Measurements from ENCODE around the gene RELL1.

RELL1 gene

DNA sequence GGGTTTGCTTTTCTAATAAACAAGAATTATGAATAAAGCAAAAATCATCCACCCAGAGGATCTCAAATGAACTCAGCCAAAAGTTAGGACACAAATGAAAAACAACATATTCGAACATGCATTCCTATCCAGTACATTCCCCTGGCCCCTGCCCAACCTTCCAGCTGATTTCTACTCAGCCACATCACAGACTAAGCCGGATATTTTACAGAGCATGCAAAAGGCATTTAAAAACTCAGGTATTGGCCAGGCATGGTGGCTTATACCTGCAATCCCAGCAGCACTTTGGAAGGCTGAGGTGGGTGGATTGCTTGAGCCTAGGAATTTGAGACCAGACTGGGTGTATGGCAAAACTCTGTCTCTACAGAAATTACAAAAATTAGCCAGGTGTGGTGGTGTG is 54.6 kb downstream of the RELL1 start:
- no peak for DNase-seq

DNA sequence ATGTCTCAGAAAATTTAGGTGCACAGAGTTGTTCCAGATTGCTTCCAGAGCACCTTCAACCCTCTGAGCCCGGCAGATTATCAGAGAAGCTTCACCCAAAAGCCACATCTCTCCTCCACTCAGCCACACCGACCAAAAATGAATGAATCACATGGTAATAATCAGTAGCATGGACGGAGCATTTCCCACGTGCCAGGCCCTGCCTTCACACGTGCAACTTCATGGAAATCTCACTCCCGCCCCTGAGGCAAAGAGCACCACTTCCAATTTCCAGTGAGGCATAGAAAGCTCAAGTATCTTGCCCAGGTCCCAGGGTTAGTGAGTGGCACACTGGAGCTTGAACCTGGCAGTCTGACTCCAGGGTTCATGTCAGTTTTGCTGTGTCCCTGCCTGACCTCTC is 56.5 kb downstream of the RELL1 start:
- no peak for DNase-seq

DNA sequence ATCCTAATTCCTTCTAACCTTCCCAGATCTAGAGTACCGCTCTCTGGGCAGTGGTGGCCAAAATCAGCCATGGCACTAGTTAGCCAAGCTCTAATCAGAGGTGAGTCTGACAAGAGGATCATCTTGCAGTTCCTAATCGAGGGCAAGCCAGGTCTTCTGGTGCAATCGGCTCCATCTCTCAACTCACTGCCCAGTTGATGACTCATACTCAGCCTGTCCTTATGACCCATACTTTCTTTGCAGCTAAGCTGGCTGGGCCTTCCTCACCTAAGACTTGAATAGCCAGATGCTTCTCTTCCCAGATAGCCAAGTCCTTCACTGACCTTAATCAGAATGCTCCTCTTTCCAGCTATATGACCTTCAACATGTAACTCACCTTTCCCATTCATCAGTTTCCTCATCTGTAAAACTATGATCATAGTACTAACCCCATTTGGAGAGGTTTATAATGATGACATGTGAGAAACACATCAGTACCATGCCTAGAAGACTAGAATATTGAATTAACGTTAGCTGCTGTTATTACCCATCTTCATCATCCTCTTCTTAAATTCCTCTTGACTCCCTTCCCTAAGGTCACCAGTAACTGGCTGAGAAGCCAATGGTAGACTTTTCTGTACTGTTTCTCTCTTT is 57.1 kb downstream of the RELL1 start:
- DNase-seq, result no peak

DNA sequence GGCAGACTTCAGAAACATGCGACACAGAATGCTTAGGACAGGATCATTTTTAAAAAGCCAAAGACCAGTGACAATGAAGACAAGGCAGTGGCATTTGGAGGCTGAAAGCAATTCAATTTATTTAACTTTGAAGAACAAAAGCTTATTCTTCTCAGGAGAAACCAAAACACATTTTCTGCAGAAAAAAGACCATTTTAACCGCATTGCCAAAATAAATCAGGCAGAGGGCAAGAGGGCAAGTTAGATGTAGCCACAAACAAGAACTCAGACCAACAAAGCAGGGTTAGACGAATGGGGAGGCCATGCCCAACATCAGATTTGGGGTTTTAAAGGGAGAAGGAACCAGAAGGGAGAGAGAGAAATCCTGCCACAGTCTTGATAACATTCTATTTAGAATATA is 58.9 kb downstream of the RELL1 start:
- no peak for DNase-seq

DNA sequence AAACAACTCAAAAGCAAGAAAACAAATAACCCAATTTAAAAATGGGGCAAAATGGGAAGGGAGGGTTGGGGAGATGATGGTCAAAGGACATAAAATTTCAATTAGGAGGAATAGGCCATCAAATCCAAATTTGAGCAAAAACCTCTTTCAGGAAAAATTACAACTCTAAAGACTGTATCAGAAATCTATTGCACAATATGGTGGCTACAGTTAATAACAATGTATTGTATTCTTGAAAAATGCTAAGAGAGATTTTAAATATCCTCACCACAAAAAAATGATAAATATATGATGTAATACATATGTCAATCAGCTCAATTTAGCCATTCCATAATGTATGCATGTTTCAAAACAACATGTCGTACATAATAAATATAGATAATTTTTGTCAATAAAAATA is 60.7 kb downstream of the RELL1 start:
- no peak for DNase-seq

DNA sequence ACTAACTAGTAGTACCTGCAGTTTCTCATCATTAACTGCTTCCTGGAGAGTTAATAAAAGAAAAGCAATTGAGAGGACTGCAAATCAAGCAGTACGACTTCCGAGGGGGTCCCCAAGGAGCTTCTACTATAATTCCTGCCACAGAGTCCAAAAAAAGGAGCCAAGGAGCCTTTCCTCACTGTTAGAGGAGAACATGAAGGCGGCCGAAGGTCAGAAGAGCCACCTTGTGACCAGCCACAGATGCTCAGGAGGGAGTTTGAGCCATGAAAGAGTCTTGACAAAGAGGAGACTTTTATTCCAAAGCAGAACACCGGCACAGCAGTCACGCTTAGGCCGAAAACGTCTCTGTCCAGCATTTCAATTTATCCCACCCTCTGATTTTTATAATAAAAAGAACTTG is 62.2 kb downstream of the RELL1 start:
- DNase-seq, result no peak

DNA sequence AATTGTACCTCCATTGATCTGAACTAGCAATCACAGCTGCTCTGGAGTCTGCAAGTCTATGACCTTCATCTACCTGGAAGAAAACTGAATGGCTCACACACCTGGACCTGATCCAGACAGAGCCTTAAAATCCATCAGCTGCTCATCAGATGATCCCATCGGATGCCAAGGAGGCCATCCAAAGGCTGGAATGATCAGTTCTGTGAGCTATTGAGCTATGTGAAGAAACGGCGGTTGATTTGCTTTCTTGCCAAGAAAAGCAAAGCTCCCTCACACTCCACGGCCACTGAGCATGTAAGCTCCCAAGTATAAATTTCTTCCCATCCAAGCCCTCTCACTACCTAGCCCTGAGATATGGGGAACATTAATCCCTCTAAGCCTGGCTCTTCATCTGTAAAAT is 63.1 kb downstream of the RELL1 start:
- DNase-seq, result no peak

DNA sequence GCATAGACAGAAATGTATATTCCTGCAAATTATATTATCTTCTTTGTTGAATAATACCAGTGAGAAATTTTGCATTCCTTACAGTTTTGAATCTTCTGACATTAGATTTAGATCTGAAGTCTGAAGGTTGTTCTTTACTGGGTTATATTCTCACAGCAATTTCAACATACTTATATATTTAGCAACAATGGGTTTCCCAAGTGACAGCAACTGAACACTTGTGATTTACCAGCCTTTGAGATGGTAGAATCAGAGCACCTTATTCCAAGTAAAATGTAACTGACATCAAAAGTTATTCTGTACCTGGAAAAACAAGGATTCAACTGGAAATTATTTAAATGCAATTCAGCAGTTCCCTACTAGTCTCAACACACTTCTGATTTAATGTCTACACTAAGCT is 66.0 kb downstream of the RELL1 start:
- DNase-seq, result no peak

DNA sequence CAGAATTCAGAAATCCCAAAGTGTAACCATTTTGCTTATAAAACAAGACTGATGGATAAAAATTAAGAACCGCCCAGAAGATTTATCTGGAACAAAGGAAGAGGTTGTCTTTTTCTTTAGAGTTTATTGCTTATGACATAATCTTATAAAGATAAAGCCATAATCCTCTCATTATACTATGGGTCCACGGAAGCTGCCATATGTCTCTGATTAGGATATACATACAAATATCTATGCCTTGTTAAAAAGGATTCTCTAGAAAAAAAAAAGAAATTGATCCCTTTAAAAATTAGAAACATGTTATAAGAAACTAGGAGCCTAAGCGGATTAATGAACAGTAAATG is 70.5 kb downstream of the RELL1 start:
- no peak for DNase-seq

DNA sequence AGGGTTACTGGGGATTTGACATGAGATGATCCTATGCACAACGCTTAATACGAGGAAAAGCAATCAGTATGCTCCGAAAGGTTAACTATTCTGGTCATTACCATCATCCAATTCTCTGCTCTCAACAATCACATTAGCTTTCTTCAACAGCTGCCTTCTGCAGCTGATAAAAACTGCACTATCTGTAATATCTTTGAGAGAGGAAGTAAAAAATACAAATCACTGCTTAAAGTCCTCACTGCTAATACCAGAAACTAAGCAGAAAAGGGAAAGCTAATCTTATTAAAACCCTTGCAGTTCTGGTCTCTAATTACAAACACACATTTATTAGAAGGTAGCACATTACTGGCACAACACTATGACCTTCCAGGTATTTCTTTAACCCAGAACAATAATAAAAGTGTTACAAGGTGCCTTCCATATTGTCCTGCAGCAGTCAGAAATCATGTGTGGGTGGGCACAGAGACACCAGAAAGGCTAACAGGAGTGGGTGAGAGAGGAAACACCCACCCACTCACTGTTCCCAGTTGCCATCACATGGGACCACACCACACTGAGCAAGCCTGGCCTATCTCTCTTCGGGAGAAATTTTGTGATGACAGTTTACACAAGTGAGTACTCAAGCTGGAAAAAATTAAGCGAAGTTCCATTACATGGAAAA is 71.0 kb downstream of the RELL1 start:
- DNase-seq, result no peak

DNA sequence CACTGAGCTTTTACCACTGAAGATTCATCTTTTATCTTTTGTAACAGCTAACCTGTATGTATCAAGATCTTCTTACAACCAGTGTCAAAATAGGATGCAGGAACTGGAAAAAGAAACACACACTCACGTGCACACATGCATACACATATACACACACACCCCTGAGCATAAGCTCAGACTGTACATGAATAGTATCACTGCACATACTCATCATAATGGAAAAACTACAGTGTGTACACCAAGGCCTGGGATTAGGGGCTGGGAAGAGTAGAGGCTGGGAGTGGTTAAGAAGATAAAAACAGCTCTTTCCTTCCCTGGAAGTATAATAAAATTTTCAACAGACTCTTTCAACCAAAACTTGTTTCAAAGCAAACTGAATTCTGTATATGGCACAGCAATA is 73.4 kb downstream of the RELL1 start:
- DNase-seq, result no peak

DNA sequence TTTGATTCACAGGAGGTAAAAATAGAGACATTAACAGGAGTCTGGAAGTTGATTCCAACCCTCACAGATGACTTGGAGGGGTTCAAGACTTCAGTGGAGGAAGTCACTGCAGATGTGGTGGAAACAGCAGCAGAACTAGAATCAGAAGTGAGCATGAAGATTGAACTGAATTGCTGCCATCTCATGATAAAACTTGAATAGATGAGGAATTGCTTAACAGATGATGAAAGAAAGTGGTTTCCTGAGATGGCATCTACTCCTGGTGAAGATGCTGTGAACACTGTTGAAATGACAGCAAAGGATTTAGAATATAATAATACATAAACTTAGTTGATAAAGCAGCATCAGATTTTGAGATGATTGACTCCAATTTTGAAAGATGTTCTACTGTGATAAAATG is 76.5 kb downstream of the RELL1 start:
- no peak for DNase-seq

DNA sequence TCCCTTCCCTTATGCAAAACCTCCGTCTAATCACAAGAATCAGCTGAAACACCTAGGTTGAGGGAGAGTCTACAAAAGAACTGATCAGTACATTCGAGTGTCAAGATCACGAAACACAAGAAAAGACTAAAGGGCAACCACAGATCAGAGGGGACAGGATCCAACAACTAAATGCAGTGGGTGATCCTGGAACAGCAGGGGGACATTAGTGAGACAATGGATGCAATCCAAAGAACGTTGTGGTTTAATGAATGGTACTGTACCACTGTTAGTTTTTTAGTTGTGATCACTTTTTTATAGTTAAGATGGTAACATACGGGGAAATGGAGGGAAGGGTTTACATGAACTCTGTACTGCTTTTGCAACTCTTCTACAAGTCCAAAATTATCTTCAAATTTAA is 79.2 kb downstream of the RELL1 start:
- DNase-seq, result no peak

DNA sequence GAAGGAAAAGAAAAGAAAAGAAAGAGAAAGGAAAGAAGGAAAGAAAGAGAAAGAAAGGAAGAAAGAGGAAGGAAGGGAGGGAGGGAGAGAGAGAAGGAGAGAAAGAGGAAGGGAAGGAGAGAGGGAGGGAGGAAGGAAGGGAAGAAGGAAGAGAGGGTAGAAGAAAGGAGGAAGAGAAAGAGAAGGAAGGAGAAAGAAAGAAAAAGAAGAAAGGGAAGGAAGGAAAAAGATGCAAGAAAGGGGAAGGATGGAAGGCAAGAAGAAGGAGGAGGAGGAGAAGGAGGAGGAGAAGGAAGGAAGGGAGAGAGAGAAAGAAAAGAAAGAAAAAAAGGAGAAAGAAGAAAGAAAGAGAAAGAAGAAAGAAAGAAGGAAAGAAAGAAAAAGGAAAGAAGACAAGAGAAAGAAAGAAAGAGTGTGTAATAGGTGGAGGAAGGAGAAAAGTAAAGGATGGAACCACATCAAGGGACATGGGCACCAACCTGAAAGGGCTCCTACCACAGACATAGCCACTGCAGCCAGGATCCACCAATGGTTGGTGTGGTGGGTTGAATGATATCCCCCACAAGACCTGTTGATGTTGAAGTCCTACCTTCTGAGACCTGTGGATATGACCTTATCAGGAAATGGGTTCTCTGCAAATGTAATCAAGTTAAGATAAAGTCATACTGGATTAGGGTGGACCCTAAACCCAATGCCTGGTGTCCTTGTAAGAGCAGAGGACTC is 80.2 kb downstream of the RELL1 start:
- no peak for DNase-seq

DNA sequence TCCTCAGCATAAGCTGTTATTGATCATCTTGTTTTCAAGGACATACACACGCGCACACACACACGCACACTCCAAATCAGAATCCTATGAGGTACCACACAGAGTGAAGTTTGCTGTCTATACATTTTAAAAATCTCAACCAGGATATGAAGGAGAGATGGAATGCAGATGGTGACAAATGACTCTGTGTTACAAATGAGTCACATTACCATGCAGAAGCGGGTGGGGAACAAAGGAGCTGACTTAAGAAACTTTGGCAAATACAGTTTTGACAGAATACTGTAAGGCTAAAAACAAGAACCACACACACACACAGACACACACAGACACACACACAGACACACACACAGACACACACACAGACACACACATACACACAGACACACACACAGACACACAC is 81.7 kb downstream of the RELL1 start:
- no peak for DNase-seq

DNA sequence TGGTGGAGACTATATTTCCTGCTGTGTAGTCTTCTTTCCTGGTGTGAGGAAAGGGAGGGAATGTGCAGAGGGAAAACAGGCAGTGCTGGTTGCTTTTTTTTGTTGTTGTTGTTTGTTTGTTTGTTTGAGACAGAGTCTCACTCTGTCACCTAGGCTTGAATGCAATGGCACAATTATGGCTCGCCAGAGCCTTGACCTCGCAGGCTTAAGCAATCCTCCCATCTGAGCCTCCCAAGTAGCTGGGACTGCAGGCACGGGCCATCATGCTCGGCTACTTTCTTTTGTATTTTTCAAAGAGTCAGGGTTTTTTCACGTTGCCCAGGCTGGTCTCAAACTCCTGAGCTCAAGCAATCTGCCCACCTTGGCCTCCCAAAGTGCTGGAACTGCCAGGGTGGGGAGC is 82.5 kb downstream of the RELL1 start:
- DNase-seq, result no peak

DNA sequence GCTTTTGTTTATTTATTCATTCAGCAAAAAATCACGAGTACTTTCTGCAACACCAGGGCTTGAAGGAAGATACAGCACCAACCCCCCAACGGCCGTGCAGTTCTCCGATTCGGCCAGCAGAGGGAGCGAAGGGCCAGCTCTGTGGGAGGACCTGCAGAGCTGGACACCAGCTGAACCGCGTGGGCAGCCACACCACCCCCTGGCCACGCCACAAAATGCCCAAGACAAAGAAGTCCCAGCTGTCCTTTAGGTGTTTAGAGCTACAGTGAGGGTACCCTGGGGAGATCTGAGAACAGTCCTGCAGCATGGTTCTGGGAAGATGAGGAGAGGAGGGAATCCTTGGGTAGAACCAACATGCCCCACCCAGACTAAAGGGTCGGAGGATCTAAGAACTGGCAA is 83.1 kb downstream of the RELL1 start:
- peak; percentile 56 for DNase-seq

DNA sequence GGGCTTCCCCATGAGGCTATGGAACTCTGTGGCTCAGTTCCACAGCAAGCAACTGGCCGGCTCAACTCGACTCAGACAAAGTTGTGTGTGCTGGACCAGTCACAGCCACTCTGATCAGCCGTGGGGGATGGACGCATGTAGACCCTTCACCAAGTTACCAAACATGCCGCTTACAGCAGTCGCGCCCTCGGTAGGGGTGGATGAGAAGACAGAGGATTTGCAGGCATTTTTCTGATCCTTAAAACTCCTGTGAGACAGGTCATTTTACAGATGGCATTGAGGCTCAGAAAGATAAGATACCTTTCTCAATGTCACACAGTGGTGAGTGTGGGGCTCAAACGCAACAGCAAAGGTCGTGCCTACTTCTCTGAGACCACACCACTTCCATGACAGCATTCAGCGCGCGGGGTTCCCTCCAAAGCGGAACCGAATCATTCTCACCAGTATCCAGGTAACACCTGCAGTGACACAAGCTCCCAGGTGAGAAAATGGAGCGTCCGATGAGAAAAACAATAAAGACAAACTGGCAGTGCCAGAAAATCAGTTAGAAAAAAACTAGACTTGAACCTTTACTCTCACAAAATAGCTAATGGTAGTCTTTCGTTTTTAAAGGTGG is 83.6 kb downstream of the RELL1 start:
- DNase-seq, result no peak

DNA sequence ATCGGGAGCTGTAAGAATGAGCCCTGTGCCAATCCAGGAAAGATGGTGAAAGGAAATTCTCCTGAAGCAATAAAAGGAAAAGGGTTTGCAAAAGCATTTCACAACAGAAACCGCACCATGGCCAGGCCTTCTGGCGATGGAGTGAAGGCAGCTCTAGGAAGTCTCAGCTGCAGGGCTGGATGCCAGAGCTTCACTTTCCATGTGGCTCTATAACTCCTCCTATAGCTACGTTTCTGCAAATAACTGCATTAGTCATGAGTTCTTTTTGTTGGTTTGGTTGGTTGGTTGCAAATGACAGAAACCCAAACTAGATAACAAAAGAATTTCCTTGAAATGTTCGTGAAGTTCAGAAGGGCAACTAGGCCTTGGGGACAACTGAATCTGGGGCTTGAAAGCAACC is 84.6 kb downstream of the RELL1 start:
- DNase-seq, result no peak

DNA sequence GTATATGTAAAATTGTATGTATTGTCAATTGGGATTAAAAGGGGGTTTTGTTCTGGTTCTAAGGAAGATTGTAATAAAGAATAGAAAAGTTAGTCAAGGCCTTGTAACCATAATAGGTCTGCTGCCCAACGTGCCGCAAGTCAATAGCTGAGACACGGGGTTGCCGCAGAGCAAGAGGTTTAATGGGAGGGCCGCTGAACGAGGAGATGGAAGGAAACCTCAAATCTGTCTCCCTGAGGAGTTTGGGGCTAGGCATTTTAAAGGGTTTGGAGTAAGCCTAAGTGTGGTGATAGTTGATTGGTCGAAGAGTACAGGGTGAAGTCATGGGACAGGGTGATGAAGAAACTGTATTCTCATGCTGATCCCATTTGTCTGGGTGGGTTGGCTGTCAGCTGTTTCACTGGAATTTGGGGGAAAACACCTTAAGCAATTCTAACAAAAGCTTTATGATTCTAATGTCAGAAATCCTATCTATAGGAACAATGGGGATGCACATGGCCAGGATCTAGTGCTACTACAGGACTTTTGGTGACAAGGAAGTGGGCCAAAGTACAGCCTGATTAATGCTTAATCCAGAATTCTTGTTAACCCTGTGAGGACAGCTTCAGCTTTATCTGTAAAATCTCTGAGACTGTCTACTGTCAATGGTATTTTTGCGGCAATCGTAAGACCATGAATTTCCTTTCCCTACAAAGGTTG is 86.9 kb downstream of the RELL1 start:
- DNase-seq, result no peak

DNA sequence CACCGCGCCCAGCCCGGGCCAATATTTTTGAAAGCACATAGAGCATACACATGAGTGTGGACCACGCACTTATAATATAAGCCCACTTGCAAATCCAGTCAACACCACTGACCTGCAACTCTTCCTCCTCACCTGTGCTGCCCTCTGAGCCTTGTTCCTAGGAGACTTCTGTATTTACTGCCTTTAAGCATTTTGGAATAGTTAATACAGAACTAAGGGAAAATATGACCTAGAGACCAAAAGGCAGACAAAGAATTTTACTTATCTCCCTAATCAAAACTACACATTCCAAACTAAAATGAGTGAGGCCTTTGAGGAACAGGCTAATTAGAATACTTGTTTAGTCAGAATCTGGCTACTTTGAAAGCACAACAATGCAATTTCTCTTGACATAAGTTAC is 89.1 kb downstream of the RELL1 start:
- DNase-seq, result no peak

DNA sequence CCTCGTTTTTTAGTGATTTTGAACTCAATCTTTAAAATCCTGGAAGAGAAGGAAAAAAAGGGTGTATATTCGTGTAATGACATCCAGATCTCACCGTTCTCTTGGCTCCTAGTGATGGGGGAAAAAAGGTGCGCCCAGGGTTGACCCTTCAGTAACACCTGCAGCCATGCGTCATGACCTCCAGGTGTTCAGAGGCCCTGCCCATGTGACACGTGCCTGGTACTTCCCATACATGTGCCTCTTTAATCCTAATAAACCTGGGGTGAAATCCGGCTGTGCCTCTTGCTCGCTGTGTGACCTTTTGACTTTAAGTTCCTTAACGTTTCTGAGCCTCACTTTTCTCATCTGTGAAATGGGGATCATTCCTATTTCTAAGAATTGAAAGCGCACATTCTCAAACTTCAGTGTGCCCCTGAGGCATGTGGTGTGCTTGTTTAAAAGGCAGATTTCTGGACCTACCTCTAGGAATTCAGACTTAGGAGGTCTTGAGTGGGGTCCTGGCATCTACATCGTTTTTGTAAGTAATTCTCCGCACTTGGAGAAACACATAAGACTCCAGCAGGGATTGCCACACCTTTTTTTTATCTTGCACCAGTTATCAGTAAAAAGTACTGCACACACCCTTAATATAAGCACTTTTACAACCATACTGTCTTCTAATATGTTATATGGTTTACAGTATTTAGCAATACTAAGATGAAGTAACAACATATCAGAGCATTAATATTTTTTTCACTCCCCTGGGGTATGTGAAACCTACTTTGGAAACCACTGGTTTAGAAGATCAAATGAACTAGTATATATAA is 90.1 kb downstream of the RELL1 start:
- no peak for DNase-seq

DNA sequence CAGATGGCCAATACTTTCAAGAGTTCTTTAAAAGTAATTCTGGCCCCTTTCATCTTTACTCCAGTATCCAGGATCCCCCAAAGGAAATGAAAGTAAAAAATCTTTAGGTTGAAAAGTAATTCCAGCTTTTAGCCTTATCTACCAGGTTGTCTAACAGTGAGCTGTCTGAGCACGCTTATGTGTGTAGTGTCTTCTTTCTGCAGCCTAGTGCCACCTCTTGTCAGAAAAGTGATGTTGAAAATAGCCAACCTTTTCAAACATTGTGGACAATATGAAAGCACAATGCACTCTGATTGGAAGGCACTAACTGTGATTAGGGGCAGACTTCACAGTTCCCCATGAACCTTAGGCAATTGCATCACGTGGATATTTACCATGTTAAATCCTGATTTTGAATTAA is 92.1 kb downstream of the RELL1 start:
- DNase-seq, result no peak

Data from activated effector memory CD4-positive, alpha-beta T cell treated with Interleukin-2 at 50 U/mL for 16 hours (primary cell).